ENCODE measurements around the gene TBC1D32. TPM values are rescaled to one million over a fixed set of nuclear protein-coding genes. Genes with fewer than 3 reads are reported as not detected.
"Not testable (repeated sequence)": the region's sequence is repeated elsewhere in the genome, so short reads cannot be mapped to it uniquely, and the experiment has no call there.

The TBC1D32 gene
- total and polyA plus RNA-seq, 2 donors (not counting 3 experiments of a cell fraction or from before 2014, with no cell fraction given), result 2.5 to 4.0 TPM

DNA sequence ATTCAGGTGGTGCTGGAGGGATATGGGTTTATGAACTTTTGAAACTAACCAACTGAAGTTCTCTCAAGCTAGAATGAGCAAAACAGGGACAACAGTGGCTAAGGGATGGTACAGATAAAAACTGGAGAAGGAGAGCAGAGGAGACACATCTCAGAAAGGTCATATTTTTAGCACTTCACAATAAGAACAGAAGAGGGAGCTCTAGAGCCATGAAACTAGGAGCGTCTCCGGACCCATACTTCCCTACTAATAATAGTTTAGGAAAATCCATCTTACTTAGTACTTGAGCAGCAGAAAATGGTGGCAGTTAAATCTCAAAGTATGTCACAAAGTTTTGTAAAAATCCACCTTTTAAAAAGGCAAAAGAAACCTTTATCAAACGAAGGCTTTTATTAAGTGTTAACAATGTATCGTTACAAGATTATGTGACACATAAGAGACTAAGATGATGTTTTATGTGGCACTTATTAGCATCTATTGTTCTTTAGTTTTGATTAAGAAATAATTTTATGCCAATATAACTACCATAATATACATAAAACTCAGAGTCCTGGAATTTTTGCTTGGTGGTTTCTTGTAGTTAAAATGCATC is 278.6 kb downstream of the TBC1D32 start:
- Histone ChIP-seq H3K27me3 (ENCODE audit: control insufficient read depth in 2 of 2, insufficient read depth in 2 of 2, low read length in 2 of 2) (no peaks in the 10 kb centered on the region), H2AFZ (ENCODE audit: low read depth, low read length) (no peak overlapping the region), H3K4me1 (ENCODE audit: control insufficient read depth, extremely low read depth, insufficient read depth, low read length) (no peaks in the 10 kb centered on the region), H3K79me2 (ENCODE audit: control insufficient read depth, insufficient read depth, low read length) (no peaks in the 10 kb centered on the region), H3K4me3 (replicated peaks in 1 of 3; ENCODE audit: insufficient read depth in 1 of 3, low read depth in 1 of 3, low read length in 3 of 3) (no peak overlapping the region), H3K9ac (replicated peaks; ENCODE audit: extremely low read depth, insufficient read depth, low read length) (no peak overlapping the region), H3K9me1 (replicated peaks; ENCODE audit: control insufficient read depth, extremely low read depth, insufficient read depth, low read length) (no peaks in the 10 kb centered on the region), H3K36me3 (ENCODE audit: control insufficient read depth in 2 of 2, extremely low read depth in 1 of 2, insufficient read depth in 2 of 2, low read length in 2 of 2) (no peaks in the 10 kb centered on the region), H3K4me2 (ENCODE audit: insufficient read depth, low read length) (no peak overlapping the region), H4K20me1 (replicated peaks; ENCODE audit: control insufficient read depth, extremely low read depth, insufficient read depth, low read length) (no peaks in the 10 kb centered on the region), H3K27ac (ENCODE audit: insufficient read depth, low read depth, low read length) (no peak overlapping the region), H3K9me3 (replicated peaks; ENCODE audit: control insufficient read depth, insufficient read depth, low read length) (no peaks in the 10 kb centered on the region)
- ChIA-PET POLR2A (no interaction called here), CTCF (interaction anchor here (0.6 to 4.6 kb wide), 25 partner anchors 9 to 1907 kb away, joined by 3 to 196 read pairs (median 4); no protein-coding TSS in a partner anchor)
- FAIRE-seq (peak; percentile 15), DNase-seq (ENCODE audit: low read depth, low spot score) (peak; percentile 58)
- intact Hi-C loops (cut with micrococcal nuclease), result loop anchor here (1.0 to 2.0 kb wide), 7 partner anchors 167 to 1907 kb away; no protein-coding TSS in a partner anchor
- TF ChIP-seq POLR2AphosphoS5 (IDR thresholded peaks at IDR 0.05; ENCODE audit: insufficient read depth, low read depth, low read length), result no peak
- TF ChIP-seq, protein P1, sequence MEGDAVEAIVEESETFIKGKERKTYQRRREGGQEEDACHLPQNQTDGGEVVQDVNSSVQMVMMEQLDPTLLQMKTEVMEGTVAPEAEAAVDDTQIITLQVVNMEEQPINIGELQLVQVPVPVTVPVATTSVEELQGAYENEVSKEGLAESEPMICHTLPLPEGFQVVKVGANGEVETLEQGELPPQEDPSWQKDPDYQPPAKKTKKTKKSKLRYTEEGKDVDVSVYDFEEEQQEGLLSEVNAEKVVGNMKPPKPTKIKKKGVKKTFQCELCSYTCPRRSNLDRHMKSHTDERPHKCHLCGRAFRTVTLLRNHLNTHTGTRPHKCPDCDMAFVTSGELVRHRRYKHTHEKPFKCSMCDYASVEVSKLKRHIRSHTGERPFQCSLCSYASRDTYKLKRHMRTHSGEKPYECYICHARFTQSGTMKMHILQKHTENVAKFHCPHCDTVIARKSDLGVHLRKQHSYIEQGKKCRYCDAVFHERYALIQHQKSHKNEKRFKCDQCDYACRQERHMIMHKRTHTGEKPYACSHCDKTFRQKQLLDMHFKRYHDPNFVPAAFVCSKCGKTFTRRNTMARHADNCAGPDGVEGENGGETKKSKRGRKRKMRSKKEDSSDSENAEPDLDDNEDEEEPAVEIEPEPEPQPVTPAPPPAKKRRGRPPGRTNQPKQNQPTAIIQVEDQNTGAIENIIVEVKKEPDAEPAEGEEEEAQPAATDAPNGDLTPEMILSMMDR (IDR thresholded peaks at IDR 0.05; ENCODE audit: extremely low read depth in 1 of 2, insufficient read depth in 1 of 2, low read depth in 1 of 2, low read length in 2 of 2), result peak; percentile 46 to 64
- no TSS peak for BruUV-seq (replicated peaks)
- dilution Hi-C loops (cut with MboI; ENCODE audit: extremely low pct_ligation_motif_present, low sequenced_read_pairs), result no loop called here

DNA sequence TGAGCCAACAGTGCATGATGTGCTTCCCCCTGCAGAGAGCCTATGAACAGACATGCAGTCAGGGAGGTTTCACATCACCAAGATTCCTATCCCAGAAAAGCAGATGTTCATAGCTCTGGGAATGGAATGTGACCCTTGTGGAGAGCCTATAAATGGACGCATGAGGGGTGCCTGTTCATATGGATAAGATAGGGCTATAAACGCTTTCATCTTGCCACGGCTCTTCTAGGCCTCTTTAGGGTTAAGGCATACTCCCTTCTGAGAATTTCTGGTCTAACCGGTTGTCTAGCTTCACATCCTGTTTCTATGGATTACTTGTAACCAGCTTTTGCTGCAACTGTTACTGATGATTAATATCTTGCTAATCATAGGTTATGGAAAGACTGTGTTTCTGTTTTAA is 285.7 kb downstream of the TBC1D32 start:
- H3K36me3 ChIP-seq (ENCODE audit: control insufficient read depth in 2 of 2, extremely low read depth in 1 of 2, insufficient read depth in 2 of 2, low read length in 2 of 2); H3K9me1 ChIP-seq (replicated peaks; ENCODE audit: control insufficient read depth, extremely low read depth, insufficient read depth, low read length); DNase-seq (ENCODE audit: low read depth, low spot score); H3K4me2 ChIP-seq (ENCODE audit: insufficient read depth, low read length); H4K20me1 ChIP-seq (replicated peaks; ENCODE audit: control insufficient read depth, extremely low read depth, insufficient read depth, low read length); H3K27me3 ChIP-seq (ENCODE audit: control insufficient read depth in 2 of 2, insufficient read depth in 2 of 2, low read length in 2 of 2); H2AFZ ChIP-seq (ENCODE audit: low read depth, low read length); BruUV-seq (replicated peaks); H3K9ac ChIP-seq (replicated peaks; ENCODE audit: extremely low read depth, insufficient read depth, low read length); intact Hi-C loops (cut with micrococcal nuclease); FAIRE-seq; H3K9me3 ChIP-seq (replicated peaks; ENCODE audit: control insufficient read depth, insufficient read depth, low read length); H3K4me1 ChIP-seq (ENCODE audit: control insufficient read depth, extremely low read depth, insufficient read depth, low read length); H3K27ac ChIP-seq (ENCODE audit: insufficient read depth, low read depth, low read length); H3K79me2 ChIP-seq (ENCODE audit: control insufficient read depth, insufficient read depth, low read length); dilution Hi-C loops (cut with MboI; ENCODE audit: extremely low pct_ligation_motif_present, low sequenced_read_pairs); H3K4me3 ChIP-seq (replicated peaks in 1 of 3; ENCODE audit: insufficient read depth in 1 of 3, low read depth in 1 of 3, low read length in 3 of 3); CTCF ChIA-PET; POLR2A ChIA-PET: not testable (repeated sequence)

DNA sequence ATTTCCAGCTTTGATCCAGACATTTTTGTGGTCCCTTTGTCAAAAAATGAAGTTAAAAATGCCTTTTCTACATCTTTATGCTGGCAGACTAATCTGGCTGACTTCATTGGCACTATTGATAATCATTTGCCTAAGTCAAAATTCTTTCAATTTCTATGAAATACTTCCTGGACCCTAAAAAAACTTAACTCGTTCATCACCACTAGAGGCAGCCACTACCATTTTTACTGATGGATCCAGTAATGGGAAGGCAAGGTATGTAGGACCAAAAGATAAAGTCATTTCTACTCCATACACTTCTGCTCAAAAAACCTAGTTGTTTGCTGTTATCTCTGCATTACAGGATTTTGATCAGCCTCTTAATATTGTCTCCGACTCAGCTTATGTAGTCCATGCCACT is 289.4 kb downstream of the TBC1D32 start:
- H3K79me2 ChIP-seq (ENCODE audit: control insufficient read depth, insufficient read depth, low read length); H3K9me3 ChIP-seq (replicated peaks; ENCODE audit: control insufficient read depth, insufficient read depth, low read length); dilution Hi-C loops (cut with MboI; ENCODE audit: extremely low pct_ligation_motif_present, low sequenced_read_pairs); DNase-seq (ENCODE audit: low read depth, low spot score); H3K27ac ChIP-seq (ENCODE audit: insufficient read depth, low read depth, low read length); H3K4me2 ChIP-seq (ENCODE audit: insufficient read depth, low read length); CTCF ChIA-PET; H2AFZ ChIP-seq (ENCODE audit: low read depth, low read length); H3K9me1 ChIP-seq (replicated peaks; ENCODE audit: control insufficient read depth, extremely low read depth, insufficient read depth, low read length); H3K4me3 ChIP-seq (replicated peaks in 1 of 3; ENCODE audit: insufficient read depth in 1 of 3, low read depth in 1 of 3, low read length in 3 of 3); POLR2A ChIA-PET; H3K27me3 ChIP-seq (ENCODE audit: control insufficient read depth in 2 of 2, insufficient read depth in 2 of 2, low read length in 2 of 2); FAIRE-seq; intact Hi-C loops (cut with micrococcal nuclease); H4K20me1 ChIP-seq (replicated peaks; ENCODE audit: control insufficient read depth, extremely low read depth, insufficient read depth, low read length); H3K9ac ChIP-seq (replicated peaks; ENCODE audit: extremely low read depth, insufficient read depth, low read length); BruUV-seq (replicated peaks); H3K36me3 ChIP-seq (ENCODE audit: control insufficient read depth in 2 of 2, extremely low read depth in 1 of 2, insufficient read depth in 2 of 2, low read length in 2 of 2); H3K4me1 ChIP-seq (ENCODE audit: control insufficient read depth, extremely low read depth, insufficient read depth, low read length): not testable (repeated sequence)

Measured in endothelial cell of umbilical vein (primary cell).